SU-DHL-6 (cell line): ENCODE data around the gene EN1.

Experiments used
- H2AFZ ChIP-seq: fragments of 200-600 bp; sonication (generic); 2 replicates; pipeline ENCODE4 v1.6.1; 2014; ENCODE audit warnings: low read depth, mild to moderate bottlenecking, moderate library complexity, mixed read lengths, antibody characterized with exemption, low read length; ENCODE audit not compliant: severe bottlenecking
- H3F3A ChIP-seq: fragments of 200-600 bp; shearing (Covaris generic); 2 replicates; pipeline ENCODE4 v1.6.0; 2016; ENCODE audit warnings: antibody characterized with exemption, mild to moderate bottlenecking; ENCODE audit not compliant: insufficient read depth
- H3K27ac ChIP-seq: fragments of 200-600 bp; sonication (generic); 2 replicates; pipeline ENCODE4 v1.5.1; 2016; ENCODE audit warnings: low read depth, mild to moderate bottlenecking, low read length, moderate library complexity, mixed read lengths
- H3K27me3 ChIP-seq: fragments of 200-600 bp; sonication (generic), shearing (Covaris generic); 2 replicates; pipeline ENCODE4 v1.6.0; 2014; ENCODE audit warnings: mild to moderate bottlenecking, low read length
- H3K36me3 ChIP-seq: fragments of 200-600 bp; sonication (generic); 2 replicates; pipeline ENCODE4 v1.6.1; 2014; ENCODE audit warnings: mild to moderate bottlenecking, low read length, mixed read lengths
- H3K4me2 ChIP-seq: fragments of 300-600, 200-600 bp; shearing (Covaris generic), sonication (generic); 2 replicates; pipeline ENCODE4 v1.6.0; 2014; ENCODE audit warnings: low read length, low read depth, mild to moderate bottlenecking; ENCODE audit not compliant: poor library complexity, severe bottlenecking
- H3K4me3 ChIP-seq: fragments of 200-600 bp; sonication (generic); 2 replicates; pipeline ENCODE4 v1.5.1; 2014; ENCODE audit warnings: antibody characterized with exemption, low read length, mild to moderate bottlenecking, mixed read lengths; ENCODE audit not compliant: insufficient read depth, poor library complexity, severe bottlenecking
- H3K79me2 ChIP-seq: fragments of 200-600 bp; sonication (generic); 2 replicates; pipeline ENCODE4 v1.6.1; 2014; ENCODE audit warnings: mild to moderate bottlenecking, low read length, moderate library complexity; ENCODE audit not compliant: insufficient read depth
- H3K9ac ChIP-seq: fragments of 200-600 bp; sonication (generic); 2 replicates; pipeline ENCODE4 v1.7.0; 2014; ENCODE audit warnings: mild to moderate bottlenecking, low read length
- H3K9me2 ChIP-seq: fragments of 200-600 bp; sonication (generic); replicated peaks from 2 replicates; pipeline ENCODE4 v1.6.1; 2014; ENCODE audit warnings: low read length; ENCODE audit not compliant: insufficient read depth
- H3K9me3 ChIP-seq: fragments of 200-600 bp; sonication (generic); 2 replicates; pipeline ENCODE4 v1.6.1; 2014; ENCODE audit warnings: low read length, mixed read lengths; ENCODE audit not compliant: insufficient read depth
- H4K20me1 ChIP-seq: fragments of 200-600 bp; sonication (generic); 2 replicates; pipeline ENCODE4 v1.6.1; 2014; ENCODE audit warnings: low read depth, mild to moderate bottlenecking, antibody characterized with exemption, low read length, moderate library complexity, mixed read lengths
- EZH2phosphoT487 ChIP-seq: fragments of 200-600 bp; sonication (generic), shearing (Covaris generic); conservative IDR thresholded peaks from 2 replicates; pipeline ENCODE4 v1.6.1; 2018; ENCODE audit warnings: mild to moderate bottlenecking, antibody characterized with exemption, low read length, moderate library complexity, mixed read lengths
- TF ChIP-seq, protein P1 (sequence below): fragments of 200-600 bp; sonication (generic); IDR thresholded peaks from one replicate; pipeline ENCODE4 v1.5.1; 2017; ENCODE audit warnings: antibody characterized with exemption, mild to moderate bottlenecking, low read length, moderate library complexity; ENCODE audit not compliant: insufficient read depth, poor library complexity, severe bottlenecking

EN1 gene

DNA sequence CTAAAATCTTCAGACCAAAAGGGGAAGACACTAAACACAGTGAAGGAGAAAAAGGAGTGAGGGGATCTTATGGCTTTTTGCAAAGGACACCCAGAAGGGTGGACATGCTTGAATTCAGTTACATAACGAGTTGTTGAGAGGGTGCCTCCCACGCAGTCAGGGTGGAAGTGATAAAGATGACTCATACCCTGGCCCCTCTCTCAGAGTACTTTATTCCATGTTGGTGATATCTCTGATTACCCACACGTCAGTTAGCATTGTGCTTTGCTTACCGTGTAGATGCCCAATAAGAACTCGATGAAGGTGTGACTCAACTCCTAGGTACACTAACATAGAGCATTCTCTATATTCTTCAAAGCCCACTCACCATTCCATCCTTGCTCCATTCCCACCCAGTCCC lies 44.4 kb downstream of the EN1 start:
- Histone ChIP-seq H3K9me3 (no peaks in the 10 kb centered on the region), H3K36me3 (no peaks in the 10 kb centered on the region), H3K27ac (no peak overlapping the region), H3K9me2 (no peaks in the 10 kb centered on the region), H3F3A (no peaks in the 10 kb centered on the region), H3K4me2 (no peak overlapping the region), H2AFZ (no peak overlapping the region), H4K20me1 (no peaks in the 10 kb centered on the region), H3K9ac (no peak overlapping the region), H3K79me2 (no peaks in the 10 kb centered on the region), H3K27me3 (no peaks in the 10 kb centered on the region), H3K4me3 (no peak overlapping the region)
- no peak for TF ChIP-seq EZH2phosphoT487
- TF ChIP-seq, protein P1, sequence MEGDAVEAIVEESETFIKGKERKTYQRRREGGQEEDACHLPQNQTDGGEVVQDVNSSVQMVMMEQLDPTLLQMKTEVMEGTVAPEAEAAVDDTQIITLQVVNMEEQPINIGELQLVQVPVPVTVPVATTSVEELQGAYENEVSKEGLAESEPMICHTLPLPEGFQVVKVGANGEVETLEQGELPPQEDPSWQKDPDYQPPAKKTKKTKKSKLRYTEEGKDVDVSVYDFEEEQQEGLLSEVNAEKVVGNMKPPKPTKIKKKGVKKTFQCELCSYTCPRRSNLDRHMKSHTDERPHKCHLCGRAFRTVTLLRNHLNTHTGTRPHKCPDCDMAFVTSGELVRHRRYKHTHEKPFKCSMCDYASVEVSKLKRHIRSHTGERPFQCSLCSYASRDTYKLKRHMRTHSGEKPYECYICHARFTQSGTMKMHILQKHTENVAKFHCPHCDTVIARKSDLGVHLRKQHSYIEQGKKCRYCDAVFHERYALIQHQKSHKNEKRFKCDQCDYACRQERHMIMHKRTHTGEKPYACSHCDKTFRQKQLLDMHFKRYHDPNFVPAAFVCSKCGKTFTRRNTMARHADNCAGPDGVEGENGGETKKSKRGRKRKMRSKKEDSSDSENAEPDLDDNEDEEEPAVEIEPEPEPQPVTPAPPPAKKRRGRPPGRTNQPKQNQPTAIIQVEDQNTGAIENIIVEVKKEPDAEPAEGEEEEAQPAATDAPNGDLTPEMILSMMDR = no peak

DNA sequence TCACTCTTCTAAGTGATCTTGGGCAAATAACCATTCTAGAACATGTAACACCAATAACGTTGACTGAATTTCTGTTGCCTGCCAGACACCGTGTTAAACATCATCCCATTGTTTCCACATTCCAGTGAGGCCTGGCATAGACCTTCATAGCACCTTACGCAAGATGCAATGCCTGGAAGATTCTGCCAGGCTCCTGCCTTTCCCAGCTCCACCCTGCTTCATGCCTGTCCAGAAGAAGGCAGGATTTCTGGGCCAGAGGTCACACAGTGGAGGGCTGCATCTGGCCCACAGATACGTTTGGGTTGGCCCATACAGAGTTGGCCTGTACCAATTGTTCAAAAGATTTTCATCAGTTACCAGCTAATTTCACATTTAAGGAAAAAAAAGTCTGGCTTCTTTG lies 46.3 kb downstream of the EN1 start:
- TF ChIP-seq, protein P1 = no peak
- TF ChIP-seq EZH2phosphoT487 = no peak
- Histone ChIP-seq H3K27ac (no peak overlapping the region), H3K36me3 (no peaks in the 10 kb centered on the region), H3F3A (no peaks in the 10 kb centered on the region), H2AFZ (no peak overlapping the region), H3K9me2 (no peaks in the 10 kb centered on the region), H4K20me1 (no peaks in the 10 kb centered on the region), H3K9ac (no peak overlapping the region), H3K79me2 (no peaks in the 10 kb centered on the region), H3K4me2 (no peak overlapping the region), H3K4me3 (no peak overlapping the region), H3K9me3 (no peaks in the 10 kb centered on the region), H3K27me3 (no peaks in the 10 kb centered on the region)

DNA sequence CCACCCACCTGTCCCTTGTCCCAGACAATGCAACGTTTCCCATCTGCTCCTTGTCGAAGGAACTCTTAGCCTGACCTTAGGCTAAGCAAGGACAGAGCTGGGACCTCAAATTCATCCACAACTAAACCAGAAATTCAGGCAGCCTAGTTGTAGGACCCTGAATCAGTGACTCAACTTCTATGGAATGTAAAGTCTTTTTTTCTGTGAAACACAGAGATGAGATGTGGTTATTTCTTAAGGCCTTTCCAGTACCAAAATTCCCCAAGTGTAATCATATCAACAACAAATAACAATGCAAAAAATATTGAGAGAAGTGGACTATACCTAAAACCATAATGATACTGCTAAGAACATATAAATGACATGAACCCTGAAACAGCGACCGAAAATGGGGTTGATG lies 46.7 kb downstream of the EN1 start:
- no peaks in the 10 kb centered on the region for H4K20me1 ChIP-seq
- no peaks in the 10 kb centered on the region for H3K79me2 ChIP-seq
- H3K27me3 ChIP-seq = no peaks in the 10 kb centered on the region
- no peak overlapping the region for H2AFZ ChIP-seq
- no peaks in the 10 kb centered on the region for H3K36me3 ChIP-seq
- no peak overlapping the region for H3K27ac ChIP-seq
- no peaks in the 10 kb centered on the region for H3K9me3 ChIP-seq
- no peaks in the 10 kb centered on the region for H3F3A ChIP-seq
- no peak overlapping the region for H3K4me3 ChIP-seq
- H3K9ac ChIP-seq = no peak overlapping the region
- no peaks in the 10 kb centered on the region for H3K9me2 ChIP-seq
- H3K4me2 ChIP-seq = no peak overlapping the region
- TF ChIP-seq, protein P1 = no peak
- no peak for TF ChIP-seq EZH2phosphoT487
